SK-N-SH treated with all-trans-retinoic acid at 6 μM for 48 hours (cell line): ENCODE measurements around the gene MAB21L4.

Source experiments
- ATAC-seq: fragments of 200-7000 bp; cut with Tn5 transposase; 3 replicates; pipeline ENCODE4 v1.9.1; 2020; ENCODE audit warnings: mild to moderate bottlenecking, moderate library complexity
- ARNTL ChIP-seq: fragments of 450-650 bp; formaldehyde crosslinking; IDR thresholded peaks from 2 replicates; pipeline ENCODE4 v1.5.0; 2020; ENCODE audit warnings: low read depth, mild to moderate bottlenecking, moderate library complexity, borderline replicate concordance
- CSDC2 ChIP-seq: fragments of 250-450 bp; sonication (Bioruptor Pico); IDR thresholded peaks from 2 replicates; pipeline ENCODE4 v1.5.0; 2020; ENCODE audit warnings: mild to moderate bottlenecking, moderate library complexity
- ESRRG ChIP-seq: fragments of 250-450 bp; sonication (Bioruptor Pico); IDR thresholded peaks from 2 replicates; pipeline ENCODE4 v1.6.1; 2021; ENCODE audit warnings: mild to moderate bottlenecking
- GLIS3 ChIP-seq: fragments of 250-450 bp; sonication (Bioruptor Pico); IDR thresholded peaks from 2 replicates; pipeline ENCODE4 v1.5.0; 2020; ENCODE audit warnings: mild to moderate bottlenecking, moderate library complexity
- ISL1 ChIP-seq: fragments of 250-450 bp; sonication (Bioruptor Pico); IDR thresholded peaks from 2 replicates; pipeline ENCODE4 v2.1.2; 2022; ENCODE audit warnings: mild to moderate bottlenecking, moderate library complexity
- OSR1 ChIP-seq: fragments of 250-450 bp; sonication (Bioruptor Pico); IDR thresholded peaks from 2 replicates; pipeline ENCODE4 v1.8.0; 2022; ENCODE audit warnings: moderate library complexity, mild to moderate bottlenecking, inconsistent platforms
- PPARA ChIP-seq: fragments of 250-450 bp; sonication (Bioruptor Pico); IDR thresholded peaks from 2 replicates; pipeline ENCODE4 v1.5.0; 2020; ENCODE audit warnings: mild to moderate bottlenecking, borderline replicate concordance
- RARB ChIP-seq: fragments of 250-450 bp; sonication (Bioruptor Pico); IDR thresholded peaks from 2 replicates; pipeline ENCODE4 v1.8.0; 2021; ENCODE audit warnings: mild to moderate bottlenecking, moderate library complexity
- SNAI2 ChIP-seq: fragments of 250-450 bp; sonication (Bioruptor Pico); IDR thresholded peaks from 2 replicates; pipeline ENCODE4 v1.5.0; 2020; ENCODE audit warnings: mild to moderate bottlenecking, moderate library complexity
- TCF4 ChIP-seq: fragments of 250-450 bp; sonication (Bioruptor Pico); IDR thresholded peaks from 2 replicates; pipeline ENCODE4 v1.8.0; 2021; ENCODE audit warnings: mild to moderate bottlenecking, moderate library complexity, borderline replicate concordance
- TOX ChIP-seq: fragments of 250-450 bp; sonication (Bioruptor Pico); IDR thresholded peaks from 2 replicates; pipeline ENCODE4 v1.8.0; 2021; ENCODE audit warnings: mild to moderate bottlenecking, moderate library complexity, borderline replicate concordance
- TSHZ2 ChIP-seq: fragments of 250-450 bp; sonication (Bioruptor Pico); IDR thresholded peaks from 2 replicates; pipeline ENCODE4 v1.5.0; 2020; ENCODE audit warnings: mild to moderate bottlenecking, moderate library complexity
- ZC3H10 ChIP-seq: fragments of 250-450 bp; sonication (Bioruptor Pico); IDR thresholded peaks from 2 replicates; pipeline ENCODE4 v1.5.1; 2021; ENCODE audit warnings: mild to moderate bottlenecking, moderate library complexity
- ZFP3 ChIP-seq: fragments of 250-450 bp; sonication (Bioruptor Pico); IDR thresholded peaks from 2 replicates; pipeline ENCODE4 v1.5.0; 2020; ENCODE audit warnings: mild to moderate bottlenecking, moderate library complexity
- ZFP30 ChIP-seq: fragments of 450-650 bp; formaldehyde crosslinking; IDR thresholded peaks from 2 replicates; pipeline ENCODE4 v1.5.0; 2022; ENCODE audit warnings: mild to moderate bottlenecking, moderate library complexity
- ZNF565 ChIP-seq: fragments of 450-650 bp; formaldehyde crosslinking; conservative IDR thresholded peaks from 2 replicates; pipeline ENCODE4 v1.5.0; 2020; ENCODE audit warnings: low read depth, mild to moderate bottlenecking, moderate library complexity
- ZNF70 ChIP-seq: fragments of 450-650 bp; formaldehyde crosslinking; IDR thresholded peaks from 2 replicates; pipeline ENCODE4 v1.5.0; 2020; ENCODE audit warnings: mild to moderate bottlenecking, moderate library complexity
- TF ChIP-seq, protein P1 (sequence below): fragments of 250-450 bp; sonication (Bioruptor Pico); IDR thresholded peaks from 2 replicates; pipeline ENCODE4 v1.5.1; 2020; ENCODE audit warnings: low read depth, mild to moderate bottlenecking, moderate library complexity
- TF ChIP-seq, protein P2 (sequence below): fragments of 250-450 bp; sonication (Bioruptor Pico); IDR thresholded peaks from 2 replicates; pipeline ENCODE4 v1.8.0; 2021; ENCODE audit warnings: low read depth, mild to moderate bottlenecking, moderate library complexity, borderline replicate concordance
- TF ChIP-seq, protein P3 (sequence below): fragments of 250-450 bp; sonication (Bioruptor Pico); IDR thresholded peaks from 2 replicates; pipeline ENCODE4 v1.5.1; 2021; ENCODE audit warnings: mild to moderate bottlenecking, moderate library complexity
- TF ChIP-seq, protein P4 (sequence below): fragments of 250-450 bp; sonication (Bioruptor Pico); IDR thresholded peaks from 2 replicates; pipeline ENCODE4 v1.8.0; 2020; ENCODE audit warnings: mild to moderate bottlenecking, moderate library complexity, borderline replicate concordance

Gene MAB21L4

DNA sequence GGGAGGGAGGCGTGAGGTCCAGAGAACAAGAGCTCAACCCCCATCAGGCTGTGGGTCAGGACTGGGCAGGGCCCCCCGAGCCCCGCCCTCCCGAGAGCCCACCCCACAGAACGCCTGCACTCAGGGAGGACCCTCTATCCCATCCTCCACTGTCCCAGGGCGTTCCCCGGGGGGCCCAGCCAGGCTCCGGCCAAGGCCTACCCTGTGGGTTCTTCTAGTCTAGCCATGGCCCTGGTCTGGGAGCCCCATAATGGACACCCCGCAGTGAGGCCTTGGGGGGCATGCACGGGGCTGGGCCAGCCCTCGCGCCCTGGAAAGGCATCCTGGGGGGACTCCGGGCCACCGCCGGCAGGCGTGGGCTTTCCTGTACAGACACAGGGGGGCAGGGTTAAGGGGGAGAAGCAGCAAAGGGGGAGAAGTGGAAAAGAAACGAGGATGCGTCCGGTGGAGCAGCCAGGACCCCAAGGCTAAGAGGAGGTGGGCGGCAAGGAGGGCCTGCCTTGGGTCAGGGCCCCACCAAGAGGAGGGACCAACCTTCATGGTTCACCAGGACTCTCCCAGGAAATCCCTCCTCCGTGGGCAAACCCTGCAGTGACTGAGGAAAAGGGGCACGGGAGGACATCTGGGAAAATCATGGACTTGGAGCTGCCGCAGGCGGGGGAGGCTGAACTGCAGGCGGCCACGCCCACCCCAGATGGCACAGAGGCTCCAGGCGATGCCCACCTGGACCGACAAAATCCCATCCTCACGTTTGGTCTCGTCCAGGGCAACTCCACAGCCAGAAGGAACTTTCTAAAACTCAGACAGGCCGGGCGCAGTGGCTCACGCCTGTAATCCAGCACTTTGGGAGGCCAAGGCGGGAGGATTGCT lies 7.5 kb upstream of the MAB21L4 start (continued):
- TF ChIP-seq TSHZ2 (CRISPR knock-in tag) (no peak), ARNTL (CRISPR knock-in tag) (no peak)

GRCh38 chr2:240902615-240903041 lies 6.7 kb upstream of the MAB21L4 start:
- TF ChIP-seq ZFP30 (CRISPR knock-in tag): no peak
- TF ChIP-seq ZNF565: no peak
- no peak for TF ChIP-seq RARB (CRISPR knock-in tag)
- TF ChIP-seq ZFP3 (CRISPR knock-in tag): no peak
- TF ChIP-seq PPARA (CRISPR knock-in tag): no peak
- TF ChIP-seq TOX (CRISPR knock-in tag): no peak
- no peak for TF ChIP-seq ISL1 (CRISPR knock-in tag)
- TF ChIP-seq, protein P1, sequence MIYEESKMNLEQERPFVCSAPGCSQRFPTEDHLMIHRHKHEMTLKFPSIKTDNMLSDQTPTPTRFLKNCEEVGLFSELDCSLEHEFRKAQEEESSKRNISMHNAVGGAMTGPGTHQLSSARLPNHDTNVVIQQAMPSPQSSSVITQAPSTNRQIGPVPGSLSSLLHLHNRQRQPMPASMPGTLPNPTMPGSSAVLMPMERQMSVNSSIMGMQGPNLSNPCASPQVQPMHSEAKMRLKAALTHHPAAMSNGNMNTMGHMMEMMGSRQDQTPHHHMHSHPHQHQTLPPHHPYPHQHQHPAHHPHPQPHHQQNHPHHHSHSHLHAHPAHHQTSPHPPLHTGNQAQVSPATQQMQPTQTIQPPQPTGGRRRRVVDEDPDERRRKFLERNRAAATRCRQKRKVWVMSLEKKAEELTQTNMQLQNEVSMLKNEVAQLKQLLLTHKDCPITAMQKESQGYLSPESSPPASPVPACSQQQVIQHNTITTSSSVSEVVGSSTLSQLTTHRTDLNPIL (CRISPR knock-in tag): no peak
- no peak for TF ChIP-seq TCF4
- TF ChIP-seq OSR1 (CRISPR knock-in tag): no peak
- no peak for TF ChIP-seq ZC3H10 (CRISPR knock-in tag)
- TF ChIP-seq ESRRG (CRISPR knock-in tag): no peak
- TF ChIP-seq, all 23 proteins: peak for 0
- no peak; the same call in 2 of the 3 replicates for ATAC-seq

GRCh38 chr2:240901986-240902614 lies 6.1 kb upstream of the MAB21L4 start:
- ATAC-seq: no peak
- TF ChIP-seq TCF4 (no peak), RARB (CRISPR knock-in tag) (no peak), ISL1 (CRISPR knock-in tag) (no peak), ESRRG (CRISPR knock-in tag) (no peak), ZNF70 (CRISPR knock-in tag) (no peak), SNAI2 (CRISPR knock-in tag) (no peak), TSHZ2 (CRISPR knock-in tag) (no peak), CSDC2 (CRISPR knock-in tag) (no peak), ZFP3 (CRISPR knock-in tag) (no peak), GLIS3 (CRISPR knock-in tag) (no peak), ZC3H10 (CRISPR knock-in tag) (no peak)
- TF ChIP-seq, protein P2, sequence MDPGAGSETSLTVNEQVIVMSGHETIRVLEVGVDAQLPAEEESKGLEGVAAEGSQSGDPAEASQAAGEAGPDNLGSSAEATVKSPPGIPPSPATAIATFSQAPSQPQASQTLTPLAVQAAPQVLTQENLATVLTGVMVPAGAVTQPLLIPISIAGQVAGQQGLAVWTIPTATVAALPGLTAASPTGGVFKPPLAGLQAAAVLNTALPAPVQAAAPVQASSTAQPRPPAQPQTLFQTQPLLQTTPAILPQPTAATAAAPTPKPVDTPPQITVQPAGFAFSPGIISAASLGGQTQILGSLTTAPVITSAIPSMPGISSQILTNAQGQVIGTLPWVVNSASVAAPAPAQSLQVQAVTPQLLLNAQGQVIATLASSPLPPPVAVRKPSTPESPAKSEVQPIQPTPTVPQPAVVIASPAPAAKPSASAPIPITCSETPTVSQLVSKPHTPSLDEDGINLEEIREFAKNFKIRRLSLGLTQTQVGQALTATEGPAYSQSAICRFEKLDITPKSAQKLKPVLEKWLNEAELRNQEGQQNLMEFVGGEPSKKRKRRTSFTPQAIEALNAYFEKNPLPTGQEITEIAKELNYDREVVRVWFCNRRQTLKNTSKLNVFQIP (CRISPR knock-in tag): no peak
- TF ChIP-seq, protein P3, sequence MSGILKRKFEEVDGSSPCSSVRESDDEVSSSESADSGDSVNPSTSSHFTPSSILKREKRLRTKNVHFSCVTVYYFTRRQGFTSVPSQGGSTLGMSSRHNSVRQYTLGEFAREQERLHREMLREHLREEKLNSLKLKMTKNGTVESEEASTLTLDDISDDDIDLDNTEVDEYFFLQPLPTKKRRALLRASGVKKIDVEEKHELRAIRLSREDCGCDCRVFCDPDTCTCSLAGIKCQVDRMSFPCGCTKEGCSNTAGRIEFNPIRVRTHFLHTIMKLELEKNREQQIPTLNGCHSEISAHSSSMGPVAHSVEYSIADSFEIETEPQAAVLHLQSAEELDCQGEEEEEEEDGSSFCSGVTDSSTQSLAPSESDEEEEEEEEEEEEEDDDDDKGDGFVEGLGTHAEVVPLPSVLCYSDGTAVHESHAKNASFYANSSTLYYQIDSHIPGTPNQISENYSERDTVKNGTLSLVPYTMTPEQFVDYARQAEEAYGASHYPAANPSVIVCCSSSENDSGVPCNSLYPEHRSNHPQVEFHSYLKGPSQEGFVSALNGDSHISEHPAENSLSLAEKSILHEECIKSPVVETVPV (CRISPR knock-in tag): no peak
- TF ChIP-seq, protein P4, sequence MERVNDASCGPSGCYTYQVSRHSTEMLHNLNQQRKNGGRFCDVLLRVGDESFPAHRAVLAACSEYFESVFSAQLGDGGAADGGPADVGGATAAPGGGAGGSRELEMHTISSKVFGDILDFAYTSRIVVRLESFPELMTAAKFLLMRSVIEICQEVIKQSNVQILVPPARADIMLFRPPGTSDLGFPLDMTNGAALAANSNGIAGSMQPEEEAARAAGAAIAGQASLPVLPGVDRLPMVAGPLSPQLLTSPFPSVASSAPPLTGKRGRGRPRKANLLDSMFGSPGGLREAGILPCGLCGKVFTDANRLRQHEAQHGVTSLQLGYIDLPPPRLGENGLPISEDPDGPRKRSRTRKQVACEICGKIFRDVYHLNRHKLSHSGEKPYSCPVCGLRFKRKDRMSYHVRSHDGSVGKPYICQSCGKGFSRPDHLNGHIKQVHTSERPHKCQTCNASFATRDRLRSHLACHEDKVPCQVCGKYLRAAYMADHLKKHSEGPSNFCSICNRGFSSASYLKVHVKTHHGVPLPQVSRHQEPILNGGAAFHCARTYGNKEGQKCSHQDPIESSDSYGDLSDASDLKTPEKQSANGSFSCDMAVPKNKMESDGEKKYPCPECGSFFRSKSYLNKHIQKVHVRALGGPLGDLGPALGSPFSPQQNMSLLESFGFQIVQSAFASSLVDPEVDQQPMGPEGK (CRISPR knock-in tag): no peak
- TF ChIP-seq, all 23 proteins: peak for 0
